ENCODE results near the gene SPRR2A. TPM values are rescaled to one million over a fixed set of nuclear protein-coding genes. Genes with fewer than 3 reads are reported as not detected.

SPRR2A gene
- total RNA-seq, result not detected in 2 replicates

GRCh38 chr1:153057375-153057774 is at the start of gene SPRR2A:
Gene SPRR2A, minus strand, starts transcription at chr1:153057512. Its CDS starts 777 bp downstream, at chr1:153056735.

GRCh38 chr1:153094426-153094825 is 37.1 kb upstream of the SPRR2A start, which contains the start of gene SPRR2E:
Gene SPRR2E, minus strand, starts transcription at chr1:153094526. Its CDS starts 775 bp downstream, at chr1:153093751.

GRCh38 chr1:153071511-153071910 is 14.2 kb upstream of the SPRR2A start, which contains the start of gene SPRR2B:
Gene SPRR2B, minus strand, starts transcription at chr1:153071611. Its CDS starts 772 bp downstream, at chr1:153070839.

GRCh38 chr1:153040950-153041631 is 16.2 kb downstream of the SPRR2A start, which contains the start of gene SPRR2D:
Gene SPRR2D, minus strand, starts transcription at chr1:153041120. Its CDS starts 774 bp downstream, at chr1:153040346.

GRCh38 chr1:153030895-153031294 is 26.4 kb downstream of the SPRR2A start, which contains the start of gene SPRR1B:
Gene SPRR1B, plus strand, starts transcription at chr1:153031203. Its CDS starts 1,143 bp downstream, at chr1:153032346.

Other genes with a start within 250 kb of the SPRR2A start
- gene LCE1B, start 245.5 kb downstream of the SPRR2A start, total RNA-seq, result not detected in 2 replicates
- not detected in 2 replicates for gene LCE1A, start 230.0 kb downstream of the SPRR2A start, total RNA-seq
- gene LCE6A, start 214.7 kb downstream of the SPRR2A start, total RNA-seq, result not detected in 2 replicates
- not detected in 2 replicates for gene LCE7A, start 197.5 kb downstream of the SPRR2A start, total RNA-seq
- gene SMCP, start 179.2 kb downstream of the SPRR2A start, total RNA-seq, result not detected in 2 replicates
- gene IVL, start 149.0 kb downstream of the SPRR2A start, total RNA-seq, result not detected in 2 replicates
- not detected in 2 replicates for gene SPRR5, start 110.3 kb downstream of the SPRR2A start, total RNA-seq
- gene SPRR4, start 86.9 kb downstream of the SPRR2A start, total RNA-seq, result not detected in 2 replicates
- gene SPRR1A, start 73.4 kb downstream of the SPRR2A start, total RNA-seq, result not detected in 2 replicates
- gene SPRR3, start 55.8 kb downstream of the SPRR2A start, total RNA-seq, result not detected in 2 replicates
- gene SPRR1B, start 26.3 kb downstream of the SPRR2A start, total RNA-seq, result not detected in 2 replicates
- gene SPRR2D, start 16.4 kb downstream of the SPRR2A start, total RNA-seq, result not detected in 2 replicates
- gene SPRR2B, start 14.1 kb upstream of the SPRR2A start, total RNA-seq, result not detected in 2 replicates
- gene SPRR2E, start 37.0 kb upstream of the SPRR2A start, total RNA-seq, result not detected in 2 replicates
- gene SPRR2F, start 56.0 kb upstream of the SPRR2A start, total RNA-seq, result not detected in 2 replicates
- not detected in 2 replicates for gene SPRR2G, start 93.4 kb upstream of the SPRR2A start, total RNA-seq
- gene LELP1, start 145.9 kb upstream of the SPRR2A start, total RNA-seq, result not detected in 2 replicates
- not detected in 2 replicates for gene PRR9, start 160.1 kb upstream of the SPRR2A start, total RNA-seq
- not detected in 2 replicates for gene LORICRIN, start 202.2 kb upstream of the SPRR2A start, total RNA-seq

Measured in smooth muscle cell of bladder (primary cell).